HK-2 (cell line): ENCODE data around the gene BSG.
"Not testable (repeated sequence)": the region's sequence is repeated elsewhere in the genome, so short reads cannot be mapped to it uniquely, and the experiment has no call there.

Source experiments
- DNase-seq: peaks from one replicate; pipeline ENCODE4 v3.0.0-alpha.2; 2018; ENCODE audit not compliant: unreplicated experiment

The BSG gene

GRCh38 chr19:588093-588740, 15.8 kb downstream of the BSG start:
- peak; percentile 83 for DNase-seq

- DNase-seq = no peak
Observed at GRCh38 chr19:588741-589692, 16.6 kb downstream of the BSG start.

- no peak for DNase-seq
Observed at GRCh38 chr19:589693-590395, 17.4 kb downstream of the BSG start, which contains the start of gene HCN2. Gene HCN2, plus strand, starts transcription at chr19:589881. Its CDS starts 65 bp downstream, at chr19:589946.

DNA sequence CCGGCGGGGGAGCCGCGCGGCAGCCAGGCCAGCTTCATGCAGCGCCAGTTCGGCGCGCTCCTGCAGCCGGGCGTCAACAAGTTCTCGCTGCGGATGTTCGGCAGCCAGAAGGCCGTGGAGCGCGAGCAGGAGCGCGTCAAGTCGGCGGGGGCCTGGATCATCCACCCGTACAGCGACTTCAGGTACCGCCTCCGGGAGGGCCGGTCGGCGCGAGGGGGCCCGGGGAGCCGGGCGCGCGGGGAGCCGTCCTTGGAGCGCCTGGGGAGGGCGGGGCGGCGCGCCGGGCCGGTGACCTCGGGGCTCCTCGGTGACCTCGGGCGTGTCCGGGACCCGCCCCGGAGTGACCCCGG, 18.0 kb downstream of the BSG start:
- no peak for DNase-seq

DNA sequence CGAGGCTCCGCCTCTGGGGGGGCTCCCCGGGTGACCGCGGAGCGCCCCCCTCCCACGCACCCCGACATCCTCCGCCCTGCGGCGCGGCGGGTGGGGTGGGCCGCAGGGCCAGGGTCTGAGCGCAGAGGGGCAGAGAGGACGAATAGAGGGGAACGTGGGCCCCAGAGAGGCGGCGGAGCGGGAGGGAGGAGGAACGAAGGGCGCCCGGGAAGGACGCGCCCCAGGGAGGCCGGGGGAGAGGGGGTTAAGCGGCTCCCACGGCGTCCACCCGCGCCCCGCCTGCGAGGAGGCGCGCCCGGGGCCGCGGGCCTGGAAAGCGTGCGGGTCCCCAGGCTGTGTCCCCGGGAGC, 18.3 kb downstream of the BSG start:
- no peak for DNase-seq

GRCh38 chr19:591099-591958, 18.9 kb downstream of the BSG start:
- no peak for DNase-seq

DNA sequence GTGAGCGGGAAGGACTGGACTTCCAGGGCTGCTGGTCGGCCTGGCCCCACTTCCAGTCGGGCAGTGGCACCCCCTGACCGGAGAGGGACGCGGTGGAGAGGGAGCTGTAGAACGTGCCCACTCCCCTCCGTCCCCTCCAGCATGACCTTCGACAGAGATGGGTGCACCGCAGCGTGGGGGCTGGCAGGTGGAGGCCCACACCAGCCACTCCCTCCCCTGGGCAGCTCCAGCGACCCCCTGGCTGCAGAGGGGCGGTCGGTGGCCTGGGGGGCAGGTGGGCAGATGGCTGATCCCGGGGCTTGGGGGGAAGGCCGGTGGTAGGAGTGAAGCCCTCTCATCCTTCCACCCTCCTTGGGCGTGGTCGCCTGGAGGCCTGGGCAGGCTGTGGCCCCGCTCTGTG, 19.7 kb downstream of the BSG start:
- no peak for DNase-seq

DNA sequence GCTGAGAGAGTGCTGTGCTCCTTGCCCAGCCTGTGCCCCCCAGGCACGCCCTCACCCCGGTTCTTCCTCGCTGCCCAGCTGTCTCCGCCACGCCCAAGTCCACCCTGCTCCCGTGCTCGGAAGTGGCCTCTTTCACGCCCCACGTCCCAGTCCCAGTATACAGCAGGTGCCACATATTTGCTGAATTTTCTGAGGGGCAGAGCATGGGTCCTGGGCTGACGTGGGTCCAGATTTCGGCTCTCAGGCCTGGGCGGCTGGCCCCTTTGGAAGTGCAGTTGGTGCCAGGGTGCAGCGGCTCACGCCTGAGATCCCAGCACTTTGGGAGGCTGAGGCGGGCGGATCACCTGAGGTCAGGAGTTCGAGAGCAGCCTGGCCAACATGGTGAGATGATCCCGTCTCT, 20.7 kb downstream of the BSG start:
- no peak for DNase-seq

GRCh38 chr19:593505-593904, 21.1 kb downstream of the BSG start:
- no peak for DNase-seq

GRCh38 chr19:594265-594870, 22.0 kb downstream of the BSG start:
- DNase-seq = no peak

GRCh38 chr19:595326-596262, 23.2 kb downstream of the BSG start:
- DNase-seq = no peak

DNA sequence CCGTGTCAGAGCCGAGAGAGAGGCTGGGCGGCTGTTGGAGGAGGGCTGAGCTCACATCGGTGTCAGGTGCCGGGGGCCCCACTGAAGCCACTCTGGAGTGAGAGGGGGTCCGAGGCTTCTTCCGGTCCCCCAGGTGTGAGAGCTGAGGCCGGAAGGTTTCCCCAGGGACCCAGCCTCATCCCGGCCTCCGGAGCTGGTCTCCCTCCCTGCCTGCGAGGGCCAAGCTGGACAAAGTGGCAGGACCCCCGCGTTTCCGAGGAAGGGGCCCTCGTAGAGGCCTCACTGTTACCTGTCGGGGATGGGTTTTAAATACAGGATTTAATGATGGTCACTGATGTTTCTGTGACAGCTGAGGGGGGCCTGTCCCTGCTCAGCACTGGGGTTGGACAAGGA, 23.9 kb downstream of the BSG start:
- DNase-seq = no peak

DNA sequence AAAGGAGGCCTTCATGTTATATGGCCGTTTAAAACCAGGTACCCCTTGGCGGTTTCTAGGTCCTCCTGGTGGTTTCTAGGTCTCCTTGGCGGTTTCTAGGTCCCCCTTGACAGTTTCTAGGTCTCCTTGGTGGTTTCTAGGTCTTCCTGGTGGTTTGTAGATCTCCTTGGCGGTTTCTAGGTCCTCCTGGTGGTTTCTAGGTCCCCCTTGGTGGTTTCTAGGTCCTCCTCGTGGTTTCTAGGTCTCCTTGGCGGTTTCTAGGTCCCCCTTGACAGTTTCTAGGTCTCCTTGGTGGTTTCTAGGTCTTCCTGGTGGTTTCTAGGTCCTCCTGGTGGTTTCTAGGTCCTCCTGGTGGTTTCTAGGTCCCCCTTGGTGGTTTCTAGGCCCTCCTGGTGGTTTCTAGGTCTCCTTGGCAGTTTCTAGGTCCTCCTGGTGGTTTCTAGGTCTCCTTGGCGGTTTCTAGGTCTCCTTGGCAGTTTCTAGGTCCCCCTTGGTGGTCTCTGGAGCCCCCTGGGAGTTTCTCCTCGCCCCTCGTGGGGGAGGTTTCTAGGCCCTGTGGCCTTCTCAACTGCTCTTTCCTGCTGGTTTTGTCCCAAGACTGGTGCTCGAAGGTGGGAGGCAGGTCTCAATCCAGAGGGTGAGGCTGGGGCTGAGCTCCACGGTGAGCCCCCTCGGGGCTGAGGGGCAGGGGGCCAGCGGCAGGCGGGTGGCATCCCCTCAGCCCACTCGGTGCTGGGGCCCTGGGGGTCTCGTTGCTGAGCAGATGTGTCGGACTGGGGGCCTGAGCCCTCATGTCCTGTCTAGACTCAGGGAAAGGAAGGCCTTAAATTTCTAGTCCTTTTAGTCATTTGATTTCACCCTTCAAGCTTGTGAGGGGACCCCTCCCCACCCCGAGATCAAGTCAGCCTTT, 25.3 kb downstream of the BSG start:
- DNase-seq = no peak

GRCh38 chr19:601310-601709, 28.9 kb downstream of the BSG start:
- no peak for DNase-seq

DNA sequence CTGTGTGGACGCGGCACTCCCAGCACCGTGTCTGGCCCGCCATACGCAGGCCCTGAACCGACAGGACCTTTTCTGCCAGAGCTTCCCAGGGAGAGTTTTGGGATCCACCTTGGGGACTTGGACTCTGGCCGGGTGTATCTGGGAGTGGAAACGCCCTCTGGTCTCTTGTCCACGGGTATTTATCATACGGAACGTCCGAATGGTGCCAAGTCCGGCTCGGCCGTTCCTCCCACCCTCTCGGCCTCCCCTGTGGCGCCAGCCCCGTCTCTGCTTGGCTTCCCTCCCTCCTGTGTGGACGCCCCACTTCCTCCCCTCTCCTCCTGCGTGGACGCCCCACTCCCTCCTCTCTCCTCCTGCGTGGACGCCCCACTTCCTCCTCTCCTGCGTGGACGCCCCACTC, 29.4 kb downstream of the BSG start:
- no peak for DNase-seq

DNA sequence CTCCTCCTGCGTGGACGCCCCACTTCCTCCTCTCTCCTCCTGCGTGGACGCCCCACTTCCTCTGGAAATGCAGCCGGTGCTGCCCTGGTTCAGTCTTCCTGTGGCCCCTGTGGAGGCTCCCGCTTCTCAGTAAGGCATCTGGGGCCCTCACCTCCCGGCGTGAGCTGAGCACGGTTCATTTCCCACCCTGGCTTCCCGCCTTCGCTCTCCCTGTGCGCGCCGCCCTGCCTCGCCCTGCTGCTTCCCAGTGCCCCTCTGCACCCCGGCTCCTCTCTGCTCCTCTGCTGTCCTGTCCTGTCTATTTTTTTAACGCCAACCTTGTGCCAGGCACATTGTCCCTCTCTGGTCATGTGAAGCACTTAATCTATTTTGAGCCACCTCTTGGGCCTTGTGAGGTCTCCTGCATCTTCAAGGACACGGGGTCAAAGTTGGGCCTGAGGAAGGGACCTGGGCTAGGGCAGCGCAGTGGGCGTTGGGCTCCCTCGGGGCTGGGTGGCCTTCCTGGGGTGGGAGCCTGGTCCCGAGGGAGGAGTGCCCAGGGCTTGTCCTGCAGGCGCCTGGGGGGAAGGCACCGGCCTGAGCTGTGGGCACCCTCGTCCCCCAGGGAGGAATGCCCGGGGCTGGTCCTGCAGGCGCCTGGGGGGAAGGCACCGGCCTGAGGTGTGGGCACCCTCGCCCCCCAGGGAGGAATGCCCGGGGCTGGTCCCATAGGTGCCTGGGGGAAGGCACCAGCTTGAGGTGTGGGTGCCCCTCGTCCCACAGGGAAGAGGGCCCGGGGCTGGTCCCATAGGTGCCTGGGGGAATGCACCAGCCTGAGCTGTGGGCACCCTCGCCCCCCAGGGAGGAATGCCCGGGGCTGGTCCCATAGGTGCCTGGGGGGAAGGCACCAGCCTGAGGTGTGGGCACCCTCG, 30.2 kb downstream of the BSG start:
- DNase-seq = no peak

DNA sequence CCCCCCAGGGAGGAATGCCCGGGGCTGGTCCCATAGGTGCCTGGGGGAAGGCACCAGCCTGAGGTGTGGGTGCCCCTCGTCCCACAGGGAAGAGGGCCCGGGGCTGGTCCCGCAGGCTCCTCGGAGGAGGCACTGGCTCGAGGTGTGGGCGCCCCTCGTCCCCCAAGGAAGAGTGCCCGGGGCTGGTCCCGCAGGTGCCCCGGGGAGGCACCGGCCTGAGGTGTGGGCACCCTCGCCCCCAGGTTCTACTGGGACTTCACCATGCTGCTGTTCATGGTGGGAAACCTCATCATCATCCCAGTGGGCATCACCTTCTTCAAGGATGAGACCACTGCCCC, 30.9 kb downstream of the BSG start:
- DNase-seq = not testable (repeated sequence)

- not testable (repeated sequence) for DNase-seq
Observed at GRCh38 chr19:603779-604178, 31.4 kb downstream of the BSG start.
